ENCODE data around the gene ANAPC2.

DNA sequence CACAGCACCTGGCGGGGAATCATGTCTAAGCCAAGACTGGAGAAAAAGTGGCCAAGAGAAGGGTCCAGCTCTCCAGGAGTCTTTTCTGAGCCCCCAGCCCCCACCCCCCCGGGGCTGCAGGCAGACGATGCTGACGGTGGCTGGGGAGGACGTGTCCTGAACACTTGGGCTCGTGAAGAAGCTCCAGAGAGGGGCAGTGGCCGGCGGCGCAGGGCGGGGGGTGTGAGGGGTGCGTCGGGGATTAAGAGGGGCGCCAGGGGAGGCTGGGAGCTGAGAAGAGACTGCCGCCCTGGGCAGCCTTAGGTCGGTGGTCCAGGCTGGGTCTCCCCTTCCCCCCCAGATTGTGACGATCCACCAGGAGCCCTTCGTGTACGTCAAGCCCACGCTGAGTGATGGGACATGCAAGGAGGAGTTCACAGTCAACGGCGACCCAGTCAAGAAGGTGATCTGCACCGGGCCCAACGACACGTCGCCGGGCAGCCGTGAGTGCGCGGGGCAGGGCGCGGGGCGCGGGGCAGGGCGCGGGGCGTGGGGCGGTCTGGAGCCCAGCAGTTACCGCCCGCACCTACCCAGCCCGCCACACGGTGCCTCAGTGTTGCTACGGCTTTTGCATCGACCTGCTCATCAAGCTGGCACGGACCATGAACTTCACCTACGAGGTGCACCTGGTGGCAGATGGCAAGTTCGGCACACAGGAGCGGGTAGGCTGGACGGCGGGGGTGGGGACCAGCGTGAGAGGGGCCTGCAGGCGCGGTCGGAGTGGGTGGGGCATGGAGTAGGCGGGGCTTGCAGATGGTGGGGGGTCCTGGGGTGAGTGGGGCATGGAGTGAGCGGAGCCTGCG lies 27.4 kb downstream of the ANAPC2 start:
- TF ChIP-seq, protein P1, sequence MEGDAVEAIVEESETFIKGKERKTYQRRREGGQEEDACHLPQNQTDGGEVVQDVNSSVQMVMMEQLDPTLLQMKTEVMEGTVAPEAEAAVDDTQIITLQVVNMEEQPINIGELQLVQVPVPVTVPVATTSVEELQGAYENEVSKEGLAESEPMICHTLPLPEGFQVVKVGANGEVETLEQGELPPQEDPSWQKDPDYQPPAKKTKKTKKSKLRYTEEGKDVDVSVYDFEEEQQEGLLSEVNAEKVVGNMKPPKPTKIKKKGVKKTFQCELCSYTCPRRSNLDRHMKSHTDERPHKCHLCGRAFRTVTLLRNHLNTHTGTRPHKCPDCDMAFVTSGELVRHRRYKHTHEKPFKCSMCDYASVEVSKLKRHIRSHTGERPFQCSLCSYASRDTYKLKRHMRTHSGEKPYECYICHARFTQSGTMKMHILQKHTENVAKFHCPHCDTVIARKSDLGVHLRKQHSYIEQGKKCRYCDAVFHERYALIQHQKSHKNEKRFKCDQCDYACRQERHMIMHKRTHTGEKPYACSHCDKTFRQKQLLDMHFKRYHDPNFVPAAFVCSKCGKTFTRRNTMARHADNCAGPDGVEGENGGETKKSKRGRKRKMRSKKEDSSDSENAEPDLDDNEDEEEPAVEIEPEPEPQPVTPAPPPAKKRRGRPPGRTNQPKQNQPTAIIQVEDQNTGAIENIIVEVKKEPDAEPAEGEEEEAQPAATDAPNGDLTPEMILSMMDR (IDR thresholded peaks at IDR 0.05; ENCODE audit: low read depth, low read length, missing input control) = no peak
- no peak for TF ChIP-seq YY1 (IDR thresholded peaks at IDR 0.05)
- TF ChIP-seq RXRA (IDR thresholded peaks at IDR 0.05) = no peak
- TF ChIP-seq SP1 (IDR thresholded peaks at IDR 0.05) = no peak
- no peak for TF ChIP-seq EGR1 (IDR thresholded peaks at IDR 0.05; ENCODE audit: low read depth in 2 of 2)
- no peak for TF ChIP-seq HNF4G (IDR thresholded peaks at IDR 0.05)
- TF ChIP-seq, protein P2, sequence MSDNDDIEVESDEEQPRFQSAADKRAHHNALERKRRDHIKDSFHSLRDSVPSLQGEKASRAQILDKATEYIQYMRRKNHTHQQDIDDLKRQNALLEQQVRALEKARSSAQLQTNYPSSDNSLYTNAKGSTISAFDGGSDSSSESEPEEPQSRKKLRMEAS (IDR thresholded peaks at IDR 0.05) = no peak
- TF ChIP-seq RAD21 (IDR thresholded peaks at IDR 0.05) = no peak
- TF ChIP-seq JUND (IDR thresholded peaks at IDR 0.05) = no peak
